K562 (cell line): ENCODE results near the gene DYNLT2. TPM values are rescaled to one million over a fixed set of nuclear protein-coding genes. Genes with fewer than 3 reads are reported as not detected.
"Not testable (repeated sequence)": the region's sequence is repeated elsewhere in the genome, so short reads cannot be mapped to it uniquely, and the experiment has no call there.

Experiments
- ATAC-seq: fragments of 200-7000 bp; cut with Tn5 transposase; 3 replicates; pipeline ENCODE4 v1.9.1; 2020; ENCODE audit warnings: moderate library complexity
- BruUV-seq: library from RNA; stranded (reverse); fragments of 400-500 nt; replicated peaks from 2 replicates; lab custom pipeline; 2021; lab: Mats Ljungman, UMichigan
- CTCF ChIA-PET: fragments of 300-600 bp; formaldehyde crosslinking; extraction: SDS; loops from one replicate; lab custom pipeline; 2021; ENCODE audit warnings: low intra/inter-chr PET ratio; lab: Yijun Ruan, JAX
- POLR2A ChIA-PET: fragments of 300-600, 350-650 bp; sonication (Branson Sonifier 250); formaldehyde crosslinking; extraction: SDS; loops from one replicate; lab custom pipeline; 2021; ENCODE audit warnings: antibody characterized with exemption, inconsistent platforms; lab: Yijun Ruan, JAX
- DNase-seq, 4 experiments: peaks; one replicate each; pipeline versions ENCODE4 v3.0.0 to v3.0.0-alpha.2; 2011 to 2018; ENCODE audit warnings: low spot score in 3 of 4, mixed read lengths in 3 of 4; ENCODE audit errors: extremely low read depth in 1 of 4
- FAIRE-seq: peaks from 2 replicates; lab custom pipeline; 2011; peaks lifted over from hg19 to GRCh38; lab: Jason Lieb, UNC
- H2AFZ ChIP-seq: 2 replicates; pipeline ENCODE4 v1.6.0; 2011; ENCODE audit warnings: low read depth, low read length, control low read depth, inconsistent platforms
- H3K27ac ChIP-seq: fragments of 200-600 bp; 3 replicates; pipeline ENCODE4 v1.8.0; 2011; ENCODE audit warnings: low read depth, mild to moderate bottlenecking, control low read depth, inconsistent platforms, low read length, moderate library complexity, mixed read lengths; ENCODE audit errors: extremely low read depth
- H3K27me3 ChIP-seq, 2 experiments: fragments of 300-600 bp in 1 of 2; 2 replicates in 1 of 2; 3 replicates in 1 of 2; pipeline versions ENCODE4 v1.6.0 to v1.8.0; 2011; ENCODE audit warnings: inconsistent platforms in 2 of 2, low read length in 2 of 2, mild to moderate bottlenecking in 1 of 2, mixed read lengths in 1 of 2, moderate library complexity in 1 of 2; ENCODE audit not compliant: control insufficient read depth in 2 of 2, insufficient read depth in 2 of 2
- H3K36me3 ChIP-seq: fragments of 300-600 bp; 3 replicates; pipeline ENCODE4 v1.8.0; 2011; ENCODE audit warnings: mild to moderate bottlenecking, low read length, inconsistent platforms; ENCODE audit not compliant: control insufficient read depth, insufficient read depth
- H3K4me1 ChIP-seq, 2 experiments: fragments of 200-600 bp in 1 of 2; replicated peaks in 1 of 2; 2 replicates in 1 of 2; 3 replicates in 1 of 2; pipeline versions ENCODE4 v1.5.1 to v1.8.0; 2011; ENCODE audit warnings: inconsistent platforms in 2 of 2, low read length in 2 of 2, mild to moderate bottlenecking in 1 of 2, mixed read lengths in 1 of 2, moderate library complexity in 1 of 2; ENCODE audit not compliant: control insufficient read depth in 2 of 2, insufficient read depth in 2 of 2
- H3K4me2 ChIP-seq: 2 replicates; pipeline ENCODE4 v1.6.1; 2011; ENCODE audit warnings: low read length, control low read depth, inconsistent platforms, mixed read lengths; ENCODE audit not compliant: insufficient read depth
- H3K4me3 ChIP-seq: fragments of 200-600 bp; sonication (generic), shearing (Covaris generic); 2 replicates; pipeline ENCODE4 v1.5.1; 2016; ENCODE audit warnings: control low read depth, inconsistent platforms
- H3K79me2 ChIP-seq: fragments of 200-600 bp; 3 replicates; pipeline ENCODE4 v1.8.0; 2011; ENCODE audit warnings: low read length, inconsistent platforms; ENCODE audit not compliant: control insufficient read depth, insufficient read depth
- H3K9ac ChIP-seq, 2 experiments: 2 replicates each; pipeline versions ENCODE4 v1.6.0 to v1.6.1; 2011; ENCODE audit warnings: low read depth in 2 of 2, low read length in 2 of 2, control low read depth in 1 of 2, inconsistent platforms in 1 of 2, mild to moderate bottlenecking in 1 of 2, mixed read lengths in 1 of 2; ENCODE audit not compliant: insufficient read depth in 1 of 2
- H3K9me1 ChIP-seq: one replicate; pipeline ENCODE4 v1.6.0; 2011; ENCODE audit warnings: inconsistent platforms, mild to moderate bottlenecking, low read length, moderate library complexity; ENCODE audit not compliant: control insufficient read depth, insufficient read depth
- H3K9me3 ChIP-seq: replicated peaks from 2 replicates; pipeline ENCODE4 v1.5.1; 2011; ENCODE audit warnings: low read depth, low read length, inconsistent platforms; ENCODE audit not compliant: control insufficient read depth, insufficient read depth
- H4K20me1 ChIP-seq: replicated peaks from 2 replicates; pipeline ENCODE4 v1.6.1; 2011; ENCODE audit warnings: low read length, inconsistent platforms, mixed read lengths; ENCODE audit not compliant: control insufficient read depth, insufficient read depth
- CREM ChIP-seq: IDR thresholded peaks from 2 replicates; pipeline ENCODE4 v1.6.1; 2014; ENCODE audit warnings: antibody characterized with exemption, low read depth
- CTBP1 ChIP-seq: fragments of 450-650 bp; IDR thresholded peaks from 2 replicates; pipeline ENCODE4 v1.6.1; 2016; ENCODE audit warnings: borderline replicate concordance
- CTCF ChIP-seq, 3 experiments: IDR thresholded peaks in 2 of 3; conservative IDR thresholded peaks in 1 of 3; 2 replicates each; pipeline ENCODE4 v1.5.1; 2011 to 2012; ENCODE audit warnings: low read length in 3 of 3, mild to moderate bottlenecking in 3 of 3, control low read depth in 2 of 3, improper control_type of control experiment in 1 of 3, inconsistent platforms in 1 of 3, low read depth in 1 of 3, mixed read lengths in 1 of 3, moderate library complexity in 1 of 3; ENCODE audit not compliant: insufficient read depth in 2 of 3
- KDM1A ChIP-seq, 2 experiments: fragments of 450-650 bp; IDR thresholded peaks; 2 replicates each; pipeline ENCODE4 v1.6.1; 2016; ENCODE audit warnings: mild to moderate bottlenecking in 2 of 2
- RAD21 ChIP-seq, 2 experiments: fragments of 250-450 bp in 1 of 2; fragments of 450-650 bp in 1 of 2; sonication (Bioruptor Pico) in 1 of 2; formaldehyde crosslinking in 1 of 2; IDR thresholded peaks in 1 of 2; conservative IDR thresholded peaks in 1 of 2; 2 replicates each; pipeline versions ENCODE4 v1.4.0 to v1.8.0; 2020 to 2022; ENCODE audit warnings: mild to moderate bottlenecking in 2 of 2, moderate library complexity in 1 of 2
- RCOR1 ChIP-seq, 2 experiments: IDR thresholded peaks; 2 replicates each; pipeline ENCODE4 v1.6.1; 2012; ENCODE audit warnings: low read depth in 2 of 2, low read length in 2 of 2, borderline replicate concordance in 1 of 2, improper control_type of control experiment in 1 of 2
- SMC3 ChIP-seq: conservative IDR thresholded peaks from 2 replicates; pipeline ENCODE4 v1.6.1; 2011; ENCODE audit warnings: low read depth, low read length, improper control_type of control experiment; ENCODE audit not compliant: insufficient read depth
- ZBTB33 ChIP-seq: sonication (generic); formaldehyde crosslinking; IDR thresholded peaks from 2 replicates; pipeline ENCODE4 v1.8.1; 2023; ENCODE audit warnings: mild to moderate bottlenecking, missing genetic modification reagents
- WGBS: fragments of 100-300 bp; shearing (Covaris generic); methylation state at CpG from one replicate; pipeline ENCODE4 v1.1.6; 2016; ENCODE audit warnings: low coverage, mixed read lengths; ENCODE audit not compliant: insufficient coverage; ENCODE audit errors: missing lambda C conversion rate; 5-methylcytosine and 5-hydroxymethylcytosine counted together
- in situ Hi-C: fragments of 300-500 bp; cut with MboI; formaldehyde crosslinking; loops from 4 replicates; pipeline ENCODE4 v1.15.0; 2018; ENCODE audit warnings: inconsistent platforms, mixed read lengths
- intact Hi-C: fragments of 100-400 bp; cut with micrococcal nuclease; formaldehyde crosslinking; loops from 2 replicates; pipeline ENCODE4 v1.14.2; 2022
- polyA plus RNA-seq, 8 experiments: library from polyadenylated mRNA; depleted of rRNA in 4 of 8; stranded (reverse) in 5 of 8; unstranded in 3 of 8; fragments of >200 nt; fragmentation: Nextera tagmentation in 2 of 8; fragmentation: Illumina TruSeq in 1 of 8; extraction: Ambion mirVana in 2 of 8; extraction: Trizol in 1 of 8; gene quantifications; 2 replicates each; pipeline versions ENCODE4 v1.2.1 to v1.2.3, GENCODE V29; 2011 to 2014; ENCODE audit warnings: inconsistent platforms in 1 of 8, missing spikeins in 1 of 8
- total RNA-seq, 7 experiments: library from RNA; depleted of rRNA in 6 of 7; stranded (reverse); fragments of >200 nt in 6 of 7; fragmentation: Illumina TruSeq in 2 of 7; extraction: Trizol in 2 of 7; gene quantifications; 2 replicates each; pipeline versions ENCODE4 v1.2.1 to v1.2.3, GENCODE V29; 2011 to 2021; ENCODE audit warnings: low replicate concordance in 1 of 7

The DYNLT2 gene
- total and polyA plus RNA-seq, 9 of the 15 experiments (the other 6 are each of a cell fraction or from before 2014, with no cell fraction given) = 2.0 to 12.8 (median 6.3) TPM

GRCh38 chr6:169697115-169697514 is 54.3 kb downstream of the DYNLT2 start:
- ATAC-seq, H2AFZ ChIP-seq, H3K9me1 ChIP-seq, H3K4me2 ChIP-seq, H3K4me3 ChIP-seq, H3K9me3 ChIP-seq, FAIRE-seq, in situ Hi-C loops, H3K27me3 ChIP-seq, H3K9ac ChIP-seq, BruUV-seq, H4K20me1 ChIP-seq, CTCF ChIA-PET, H3K27ac ChIP-seq, H3K4me1 ChIP-seq: not testable (repeated sequence)
- 49% methylated on average over 10 of the region's 10 CpGs for WGBS
- Histone ChIP-seq H3K36me3 (peaks cover 14% of the 10 kb centered on the region; the same call in 2 of the 3 replicates), H3K79me2 (peaks cover 34% of the 10 kb centered on the region)
- POLR2A ChIA-PET = interaction anchor here (0.8 kb wide), 1 partner anchor 25 kb away, joined by 3 read pairs; no protein-coding TSS in a partner anchor
- intact Hi-C loops = loop anchor here (1.0 kb wide), 1 partner anchor 93 kb away; no protein-coding TSS in a partner anchor
- DNase-seq = peak in 1 of 4 experiments; percentile 64
- TF ChIP-seq CTBP1 = 0 out of 2 replicates have a peak, but pooled peaks have one; percentile 17
- peak; percentile 62; the same call in 1 of the 2 replicates for TF ChIP-seq SMC3
- TF ChIP-seq ZBTB33 (CRISPR knock-in tag) = peak; percentile 100
- TF ChIP-seq CREM = 0 out of 2 replicates have a peak, but pooled peaks have one; percentile 4
- TF ChIP-seq RCOR1 (IDR thresholded peaks at IDR 0.05; ENCODE audit: borderline replicate concordance in 1 of 2, low read depth in 2 of 2, low read length in 2 of 2) = peak in 1 of 2 experiments; percentile 36; a peak in 1 of 4 replicates
- peak in 1 of 2 experiments; percentile 62; a peak in 3 of 4 replicates for TF ChIP-seq RAD21 (CRISPR knock-in tag; conservative IDR thresholded peaks at IDR 0.05 in 1 of 2, IDR thresholded peaks at IDR 0.05 in 1 of 2)
- TF ChIP-seq KDM1A (IDR thresholded peaks at IDR 0.05) = peak in 1 of 2 experiments; percentile 20; a peak in 1 of 4 replicates
- peak; percentile 62 to 63 (median 63) for TF ChIP-seq CTCF (IDR thresholded peaks at IDR 0.05 in 2 of 3, conservative IDR thresholded peaks at IDR 0.05 in 1 of 3; ENCODE audit: insufficient read depth in 2 of 3, low read depth in 1 of 3, low read length in 3 of 3)
